ENCODE results near the gene TRABD. TPM values are rescaled to one million over a fixed set of nuclear protein-coding genes. Genes with fewer than 3 reads are reported as not detected.

Gene TRABD
- total RNA-seq, 2 experiments from 2014 or later, result 136 to 138 TPM

- no peaks in the 10 kb centered on the region for H3K27me3 Mint-ChIP-seq
- H3K36me3 Mint-ChIP-seq (ENCODE audit: low read depth), result peaks cover 62% of the 10 kb centered on the region
- no peaks in the 10 kb centered on the region for H3K9me3 Mint-ChIP-seq
- no peak for DNase-seq
- ChIA-PET CTCF (no interaction called here), POLR2A (no interaction called here)
- no peaks in the 10 kb centered on the region for H3K4me1 Mint-ChIP-seq
- H3K4me3 Mint-ChIP-seq, result no peak overlapping the region
- no peak overlapping the region for H3K27ac Mint-ChIP-seq
Measured at GRCh38 chr22:50218153-50218995, 32.7 kb downstream of the TRABD start.

GRCh38 chr22:50218996-50219727 is 33.4 kb downstream of the TRABD start:
- Mint-ChIP-seq H3K9me3 (no peaks in the 10 kb centered on the region), H3K36me3 (ENCODE audit: low read depth) (peaks cover 60% of the 10 kb centered on the region), H3K27ac (no peak overlapping the region), H3K4me3 (no peak overlapping the region), H3K4me1 (no peaks in the 10 kb centered on the region), H3K27me3 (no peaks in the 10 kb centered on the region)
- DNase-seq, result no peak
- ChIA-PET CTCF (no interaction called here), POLR2A (no interaction called here)

GRCh38 chr22:50219800-50220602 is 34.3 kb downstream of the TRABD start:
- POLR2A ChIA-PET, result no interaction called here
- Mint-ChIP-seq H3K4me1 (no peaks in the 10 kb centered on the region), H3K36me3 (ENCODE audit: low read depth) (peaks cover 56% of the 10 kb centered on the region), H3K27me3 (no peaks in the 10 kb centered on the region), H3K27ac (no peak overlapping the region), H3K9me3 (no peaks in the 10 kb centered on the region), H3K4me3 (no peak overlapping the region)
- no peak for DNase-seq
- CTCF ChIA-PET, result no interaction called here

DNA sequence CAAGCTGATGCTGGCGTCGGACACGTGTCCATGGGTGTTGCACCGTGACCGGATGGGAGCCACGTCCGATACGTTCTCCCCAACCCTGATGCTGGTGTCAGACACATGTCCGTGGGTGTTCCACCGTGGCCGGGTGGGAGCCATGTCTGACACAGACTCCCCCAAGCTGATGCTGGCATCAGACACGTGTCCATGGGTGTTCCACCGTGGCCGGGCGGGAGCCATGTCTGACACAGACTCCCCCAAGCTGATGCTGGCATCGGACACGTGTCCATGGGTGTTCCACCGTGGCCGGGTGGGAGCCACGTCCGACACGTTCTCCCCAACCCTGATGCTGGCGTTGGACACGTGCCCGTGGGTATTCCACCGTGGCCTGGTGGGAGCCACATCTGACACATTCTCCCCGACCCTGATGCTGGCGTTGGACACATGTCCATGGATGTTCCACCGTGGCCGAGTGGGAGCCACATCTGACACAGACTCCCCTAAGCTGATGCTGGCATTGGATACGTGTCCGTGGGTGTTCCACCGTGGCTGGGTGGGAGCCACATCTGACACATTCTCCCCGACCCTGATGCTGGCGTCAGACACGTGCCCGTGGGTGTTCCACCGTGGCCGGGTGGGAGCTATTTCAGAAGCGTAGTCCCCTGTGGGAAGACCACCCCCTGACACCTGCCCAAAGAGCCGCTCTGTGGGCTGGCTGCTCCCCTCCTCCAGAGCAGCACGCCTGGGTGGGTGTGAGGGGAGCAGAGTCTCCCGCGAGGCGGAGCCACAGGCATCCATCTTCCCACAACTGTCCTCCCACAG is 35.1 kb downstream of the TRABD start:
- Mint-ChIP-seq H3K36me3 (ENCODE audit: low read depth) (peaks cover 55% of the 10 kb centered on the region), H3K4me1 (no peaks in the 10 kb centered on the region), H3K9me3 (no peaks in the 10 kb centered on the region), H3K4me3 (no peak overlapping the region), H3K27ac (no peak overlapping the region), H3K27me3 (no peaks in the 10 kb centered on the region)
- ChIA-PET POLR2A (no interaction called here), CTCF (no interaction called here)
- DNase-seq, result no peak

DNA sequence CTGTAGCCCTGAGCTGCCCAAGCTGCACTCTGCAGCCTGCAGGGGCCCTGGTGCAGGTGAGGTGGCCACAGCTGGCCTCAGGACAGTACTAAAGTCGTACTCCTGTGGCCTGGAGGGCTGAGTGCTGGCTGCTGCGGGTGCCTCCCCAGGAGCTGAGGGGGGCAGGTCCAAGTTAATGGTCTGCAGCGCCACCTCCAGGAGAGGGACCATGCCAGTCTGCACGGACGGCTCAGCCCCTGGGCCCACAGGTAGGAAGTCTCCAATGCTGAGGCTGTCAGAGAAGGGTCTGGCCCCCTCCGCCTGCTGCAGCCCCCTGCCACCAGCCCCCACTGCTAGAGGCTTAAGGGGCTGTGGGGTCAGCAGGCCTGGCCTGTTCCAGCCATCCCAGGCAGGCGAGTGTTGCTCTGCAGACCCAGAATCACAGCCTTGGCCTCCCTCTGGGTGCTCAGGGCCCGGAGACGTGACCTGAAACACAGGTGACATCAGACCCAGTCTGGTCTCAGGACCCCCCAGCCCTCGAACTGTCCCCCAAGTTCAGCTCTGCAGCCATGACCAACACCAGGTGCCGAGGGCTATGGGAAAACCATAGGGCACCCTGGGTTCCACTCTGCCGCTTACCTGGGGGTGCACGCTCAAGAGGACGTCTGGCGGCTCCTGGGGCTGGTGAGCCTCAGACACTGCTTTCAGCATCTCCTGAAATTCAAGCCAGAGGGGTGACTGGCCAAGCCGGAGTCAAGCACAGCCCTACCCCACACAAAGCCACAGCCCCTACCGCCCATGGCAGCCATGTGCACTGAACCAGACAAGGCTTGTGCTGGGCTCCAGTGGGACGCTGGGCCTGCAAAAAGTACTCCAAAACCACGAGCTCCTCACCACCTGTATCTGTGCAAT is 35.9 kb downstream of the TRABD start:
- CTCF ChIA-PET, result no interaction called here

GRCh38 chr22:50222508-50222907 is 36.8 kb downstream of the TRABD start:
- no peaks in the 10 kb centered on the region for H3K9me3 Mint-ChIP-seq
- H3K27me3 Mint-ChIP-seq, result no peaks in the 10 kb centered on the region
- no peaks in the 10 kb centered on the region for H3K4me1 Mint-ChIP-seq
- no peak for DNase-seq
- POLR2A ChIA-PET, result no interaction called here
- H3K4me3 Mint-ChIP-seq, result no peak overlapping the region
- no peak overlapping the region for H3K27ac Mint-ChIP-seq
- CTCF ChIA-PET, result interaction anchor here (0.7 kb wide), 1 partner anchor 102 kb away, joined by 3 read pairs; no protein-coding TSS in a partner anchor
- peaks cover 49% of the 10 kb centered on the region for H3K36me3 Mint-ChIP-seq (ENCODE audit: low read depth)

More for the DNA sequence above, 35.9 kb downstream of the TRABD start:
- POLR2A ChIA-PET, result no interaction called here
- Mint-ChIP-seq H3K36me3 (ENCODE audit: low read depth) (peaks cover 49% of the 10 kb centered on the region), H3K4me1 (no peaks in the 10 kb centered on the region), H3K27ac (no peak overlapping the region), H3K4me3 (no peak overlapping the region), H3K9me3 (no peaks in the 10 kb centered on the region), H3K27me3 (no peaks in the 10 kb centered on the region)
- DNase-seq, result no peak

- Mint-ChIP-seq H3K27ac (no peak overlapping the region), H3K36me3 (ENCODE audit: low read depth) (peaks cover 46% of the 10 kb centered on the region)
- CTCF ChIA-PET, result no interaction called here
Measured at GRCh38 chr22:50224071-50224470, 38.4 kb downstream of the TRABD start.

DNA sequence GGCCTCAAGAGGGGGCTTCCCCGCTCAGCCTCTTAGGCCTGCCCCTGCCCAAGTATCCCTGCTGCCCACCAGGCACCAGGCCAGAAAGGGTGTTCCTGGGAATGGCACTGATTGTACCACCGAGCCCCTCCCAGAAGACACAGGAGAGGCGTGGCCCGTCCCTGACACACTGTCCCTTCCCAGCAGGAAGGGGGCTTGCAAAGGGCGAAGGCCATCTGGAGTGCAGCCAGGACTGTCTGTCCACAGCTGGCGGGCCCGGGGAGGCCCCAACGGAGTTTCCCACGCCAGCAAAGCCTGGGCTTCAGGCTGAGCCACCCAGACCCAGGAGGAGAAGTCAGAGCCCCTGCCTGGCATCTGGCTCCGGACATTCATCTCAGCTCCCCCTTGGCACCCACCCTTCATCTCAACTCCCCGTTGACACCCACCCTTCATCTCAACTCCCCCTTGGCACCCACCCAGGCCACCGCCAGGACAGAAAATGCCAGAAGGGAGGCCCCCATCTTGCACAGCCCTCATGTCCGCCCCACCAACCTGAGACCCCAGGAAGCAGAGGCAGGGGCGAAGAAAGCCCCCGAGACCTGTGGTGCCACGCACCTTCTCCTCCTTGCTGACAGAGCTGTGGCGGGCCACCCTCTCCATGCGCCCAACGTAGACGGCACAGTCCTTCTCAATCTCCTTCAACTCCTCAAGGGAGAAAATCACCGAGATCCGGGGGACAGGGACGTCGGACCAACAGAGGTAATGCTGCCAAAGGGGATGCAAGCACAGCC is 39.7 kb downstream of the TRABD start:
- H3K36me3 Mint-ChIP-seq (ENCODE audit: low read depth), result peaks cover 41% of the 10 kb centered on the region
- POLR2A ChIA-PET, result no interaction called here

More at GRCh38 chr22:50224071-50224470, 38.4 kb downstream of the TRABD start:
- no peak for DNase-seq
- no peak overlapping the region for H3K4me3 Mint-ChIP-seq
- no peaks in the 10 kb centered on the region for H3K9me3 Mint-ChIP-seq
- H3K27me3 Mint-ChIP-seq, result no peaks in the 10 kb centered on the region
- POLR2A ChIA-PET, result no interaction called here
- no peaks in the 10 kb centered on the region for H3K4me1 Mint-ChIP-seq

DNA sequence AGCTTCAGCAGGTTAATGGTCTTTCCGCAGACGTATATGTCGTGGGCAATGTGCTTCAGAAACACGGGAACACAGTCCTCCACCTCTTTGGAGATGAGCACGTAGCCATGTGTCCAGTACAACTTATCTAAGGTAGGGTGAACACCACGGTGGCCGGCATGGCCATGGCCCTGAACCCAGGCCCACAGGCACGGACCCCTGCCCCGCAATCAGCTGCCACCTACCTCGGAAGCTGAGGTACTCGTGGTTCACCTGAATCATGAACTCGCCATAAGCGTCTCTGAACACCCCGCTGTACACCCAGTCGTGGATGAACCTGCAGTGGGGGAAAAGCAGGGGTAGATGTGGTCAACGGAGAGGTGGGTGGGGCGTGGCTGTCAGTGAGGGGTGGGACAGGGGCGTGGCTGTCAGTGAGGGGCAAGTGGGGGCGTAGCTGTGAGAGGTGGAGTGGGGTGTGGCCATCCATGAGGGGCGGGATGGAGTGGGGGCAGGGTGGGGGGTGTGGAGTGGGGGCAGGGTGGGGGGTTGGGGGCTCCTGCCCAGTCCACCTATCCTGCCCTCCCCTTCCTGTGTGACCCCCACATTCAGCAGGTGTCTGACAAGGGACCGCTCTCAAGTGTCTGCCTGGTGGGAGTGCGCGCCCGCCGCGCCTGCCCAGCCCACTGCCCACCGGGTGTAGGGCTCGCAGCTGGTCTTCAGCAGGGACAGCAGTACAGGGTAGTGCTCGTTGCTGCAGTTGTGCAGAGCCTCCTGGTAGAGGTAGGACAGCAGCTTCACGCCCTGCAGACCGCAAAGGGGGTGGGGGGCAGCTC is 40.6 kb downstream of the TRABD start:
- H3K9me3 Mint-ChIP-seq, result no peaks in the 10 kb centered on the region
- H3K4me3 Mint-ChIP-seq, result no peak overlapping the region
- no peaks in the 10 kb centered on the region for H3K27me3 Mint-ChIP-seq
- H3K27ac Mint-ChIP-seq, result no peak overlapping the region
- DNase-seq, result no peak
- no peaks in the 10 kb centered on the region for H3K4me1 Mint-ChIP-seq
- H3K36me3 Mint-ChIP-seq (ENCODE audit: low read depth), result peaks cover 37% of the 10 kb centered on the region
- ChIA-PET CTCF (no interaction called here), POLR2A (no interaction called here)

More for the DNA sequence above, 39.7 kb downstream of the TRABD start:
- Mint-ChIP-seq H3K27ac (no peak overlapping the region), H3K4me3 (no peak overlapping the region), H3K27me3 (no peaks in the 10 kb centered on the region), H3K9me3 (no peaks in the 10 kb centered on the region), H3K4me1 (no peaks in the 10 kb centered on the region)
- CTCF ChIA-PET, result no interaction called here
- DNase-seq, result no peak

GRCh38 chr22:50226875-50227165 is 41.1 kb downstream of the TRABD start:
- ChIA-PET CTCF (no interaction called here), POLR2A (no interaction called here)
- Mint-ChIP-seq H3K4me3 (no peak overlapping the region), H3K27ac (no peak overlapping the region), H3K36me3 (ENCODE audit: low read depth) (peaks cover 36% of the 10 kb centered on the region), H3K9me3 (no peaks in the 10 kb centered on the region), H3K27me3 (no peaks in the 10 kb centered on the region), H3K4me1 (no peaks in the 10 kb centered on the region)
- DNase-seq, result no peak

DNA sequence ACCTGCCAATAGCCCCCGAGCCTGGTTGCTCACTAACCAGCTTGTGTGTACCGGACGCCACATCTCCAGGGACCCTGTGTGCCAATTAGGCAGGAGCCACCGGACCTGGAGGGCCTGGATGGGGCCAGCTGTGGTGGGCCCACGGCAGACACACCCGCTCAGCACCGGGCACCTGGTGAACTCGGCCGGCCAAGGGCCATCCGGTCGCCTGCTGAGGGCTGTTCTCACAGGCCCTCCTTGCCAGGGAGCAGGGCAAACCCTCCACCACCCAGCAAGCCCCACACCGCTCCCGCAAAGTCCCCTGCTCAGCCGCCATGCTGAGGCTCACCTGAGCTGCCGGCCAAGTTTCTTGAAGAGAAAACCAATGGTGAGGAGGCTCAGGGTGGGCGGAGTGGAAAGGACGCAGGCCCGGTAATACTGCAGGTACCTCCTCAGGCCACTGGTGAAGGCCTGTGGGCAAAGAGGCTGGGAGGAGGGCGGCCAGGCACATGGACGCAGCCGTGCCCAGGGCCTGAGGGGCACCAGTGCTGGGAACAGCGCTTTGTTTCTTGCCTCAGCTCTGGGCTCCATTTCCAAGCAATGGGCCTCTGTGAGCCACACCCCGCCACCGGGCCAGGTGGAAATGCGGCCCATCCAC is 42.0 kb downstream of the TRABD start:
- Mint-ChIP-seq H3K36me3 (ENCODE audit: low read depth) (peaks cover 28% of the 10 kb centered on the region), H3K9me3 (no peaks in the 10 kb centered on the region), H3K4me1 (no peaks in the 10 kb centered on the region), H3K4me3 (no peak overlapping the region), H3K27ac (no peak overlapping the region), H3K27me3 (no peaks in the 10 kb centered on the region)
- no peak for DNase-seq
- POLR2A ChIA-PET, result no interaction called here
- CTCF ChIA-PET, result no interaction called here
